ENCODE data around the gene MAMLD1.
A peak's percentile ranks its signal among the peaks of the same experiment; 100 is the strongest.

The MAMLD1 gene

GRCh38 chrX:150365051-150365989, 2.2 kb downstream of the MAMLD1 start:
- Histone ChIP-seq H3K23ac (ENCODE audit: low read length in 2 of 2) (no peak overlapping the region), H2BK12ac (ENCODE audit: low read length in 2 of 2) (peak overlapping the region in 1 of 2 experiments; percentile 31), H2AFZ (ENCODE audit: low read depth, low read length) (peak overlapping the region; percentile 10), H3K14ac (ENCODE audit: low read length in 2 of 2) (peak overlapping the region in 1 of 2 experiments; percentile 8), H4K8ac (ENCODE audit: low read length) (no peak overlapping the region), H3K9me3 (ENCODE audit: control insufficient read depth, low read length) (peaks cover 6% of the 10 kb centered on the region), H2AK5ac (ENCODE audit: low read length, severe bottlenecking) (no peak overlapping the region), H2BK5ac (ENCODE audit: low read depth, low read length, poor library complexity, severe bottlenecking) (no peak overlapping the region), H3K36me3 (ENCODE audit: control insufficient read depth in 1 of 2, insufficient read depth in 2 of 2, low read depth in 1 of 2, low read length in 2 of 2) (no peaks in the 10 kb centered on the region), H3K4me3 (ENCODE audit: insufficient read depth in 1 of 2, low read depth in 1 of 2, low read length in 2 of 2) (peak overlapping the region; percentile 72 to 82), H3K18ac (ENCODE audit: low read depth in 1 of 2, low read length in 2 of 2) (peak overlapping the region; percentile 21 to 85), H3K27me3 (ENCODE audit: control insufficient read depth in 1 of 2, insufficient read depth in 1 of 2, low read length in 2 of 2) (peaks cover 0 to 12% of the 10 kb centered on the region in 2 experiments), H3K9ac (ENCODE audit: low read length) (peak overlapping the region; percentile 94), H3K4ac (ENCODE audit: low read depth in 1 of 2, low read length in 2 of 2) (peak overlapping the region in 1 of 2 experiments; percentile 73), H3K4me1 (ENCODE audit: control insufficient read depth, insufficient read depth, low read depth, low read length) (peaks cover 12% of the 10 kb centered on the region), H3K27ac (ENCODE audit: low read length, poor library complexity, severe bottlenecking) (peak overlapping the region; percentile 87), H2BK120ac (ENCODE audit: low read depth, low read length) (no peak overlapping the region), H2BK15ac (ENCODE audit: low read depth, poor library complexity, severe bottlenecking) (no peak overlapping the region), H3K79me1 (replicated peaks; ENCODE audit: low read length, poor library complexity, severe bottlenecking) (no peaks in the 10 kb centered on the region), H4K91ac (ENCODE audit: low read length) (peak overlapping the region; percentile 75), H3K4me2 (ENCODE audit: low read length, poor library complexity, severe bottlenecking) (peak overlapping the region; percentile 87)
- WGBS, result 1% methylated on average over 35 of the region's 75 CpGs
- peak; percentile 71 for DNase-seq

DNA sequence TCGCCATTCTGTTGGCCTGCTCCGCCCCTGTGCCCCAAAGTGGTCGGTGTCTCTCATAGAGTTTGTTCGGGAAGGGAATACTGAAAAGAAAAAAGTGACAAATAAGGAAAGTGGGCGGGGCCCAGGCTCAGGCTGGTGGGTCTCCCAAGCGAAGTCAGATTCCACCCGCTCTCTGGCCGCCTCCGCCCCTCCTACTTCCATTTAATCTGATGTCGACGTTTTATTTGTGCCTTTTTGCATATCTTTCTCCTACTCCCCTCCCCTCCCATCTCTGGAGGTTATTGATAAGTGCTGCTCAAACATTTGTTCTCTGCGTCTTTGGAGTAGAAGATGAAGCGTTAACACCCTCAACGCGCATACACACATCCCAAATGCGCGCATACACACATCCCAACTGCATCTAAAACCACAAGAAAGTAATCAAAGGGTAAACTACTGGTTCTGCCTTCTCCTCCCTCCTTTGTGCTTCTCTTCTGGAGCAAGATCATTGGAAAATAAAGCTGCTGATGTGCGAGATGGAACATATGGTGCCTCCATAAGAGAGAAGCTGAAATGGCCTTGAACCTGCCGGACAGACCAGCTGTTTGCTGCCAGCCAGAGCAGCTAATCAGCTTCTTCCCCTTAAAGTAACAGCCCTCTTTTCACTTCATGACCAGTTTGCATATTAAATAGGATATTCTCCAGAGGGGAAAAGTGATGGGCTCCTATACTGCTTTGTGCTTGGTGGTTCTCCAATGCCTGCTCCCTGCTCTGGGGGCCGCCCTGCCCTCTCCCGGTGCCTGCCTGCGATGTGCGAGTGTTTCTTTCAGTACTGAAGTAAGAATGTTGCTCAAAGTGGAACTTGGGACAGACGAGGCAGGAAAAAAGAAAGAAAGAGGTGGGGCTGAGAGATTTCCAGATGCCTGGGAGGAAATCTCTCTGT, 3.1 kb downstream of the MAMLD1 start:
- peak; percentile 83 for DNase-seq
- WGBS, result 2% methylated on average over 8 of the region's 24 CpGs
- H2BK5ac ChIP-seq (ENCODE audit: low read depth, low read length, poor library complexity, severe bottlenecking), result no peak overlapping the region

GRCh38 chrX:150366951-150367545, 3.9 kb downstream of the MAMLD1 start:
- no peak overlapping the region for H2BK15ac ChIP-seq (ENCODE audit: low read depth, poor library complexity, severe bottlenecking)
- H3K14ac ChIP-seq (ENCODE audit: low read length in 2 of 2), result no peak overlapping the region
- H2AK5ac ChIP-seq (ENCODE audit: low read length, severe bottlenecking), result no peak overlapping the region
- whole genome bisulfite sequencing, result 0% methylated on average over 1 of the region's 5 CpGs
- H3K23ac ChIP-seq (ENCODE audit: low read length in 2 of 2), result no peak overlapping the region
- H2BK12ac ChIP-seq (ENCODE audit: low read length in 2 of 2), result no peak overlapping the region
- no peak overlapping the region for H4K8ac ChIP-seq (ENCODE audit: low read length)
- H3K9ac ChIP-seq (ENCODE audit: low read length), result peak overlapping the region; percentile 94
- H2BK120ac ChIP-seq (ENCODE audit: low read depth, low read length), result no peak overlapping the region
- no peak overlapping the region for H3K18ac ChIP-seq (ENCODE audit: low read depth in 1 of 2, low read length in 2 of 2)
- peak overlapping the region; percentile 87 for H3K4me2 ChIP-seq (ENCODE audit: low read length, poor library complexity, severe bottlenecking)
- peaks cover 4% of the 10 kb centered on the region for H3K79me1 ChIP-seq (replicated peaks; ENCODE audit: low read length, poor library complexity, severe bottlenecking)
- H3K9me3 ChIP-seq (ENCODE audit: control insufficient read depth, low read length), result peaks cover 6% of the 10 kb centered on the region
- peak overlapping the region in 1 of 2 experiments; percentile 79 for H3K4me3 ChIP-seq (ENCODE audit: insufficient read depth in 1 of 2, low read depth in 1 of 2, low read length in 2 of 2)
- H3K4ac ChIP-seq (ENCODE audit: low read depth in 1 of 2, low read length in 2 of 2), result no peak overlapping the region
- H4K91ac ChIP-seq (ENCODE audit: low read length), result no peak overlapping the region
- no peak overlapping the region for H2AFZ ChIP-seq (ENCODE audit: low read depth, low read length)
- H3K27me3 ChIP-seq (ENCODE audit: control insufficient read depth in 1 of 2, insufficient read depth in 1 of 2, low read length in 2 of 2), result peaks cover 0 to 4% of the 10 kb centered on the region in 2 experiments
- H3K36me3 ChIP-seq (ENCODE audit: control insufficient read depth in 1 of 2, insufficient read depth in 2 of 2, low read depth in 1 of 2, low read length in 2 of 2), result no peaks in the 10 kb centered on the region
- H2BK5ac ChIP-seq (ENCODE audit: low read depth, low read length, poor library complexity, severe bottlenecking), result no peak overlapping the region
- H3K4me1 ChIP-seq (ENCODE audit: control insufficient read depth, insufficient read depth, low read depth, low read length), result peaks cover 3% of the 10 kb centered on the region
- peak; percentile 86 for DNase-seq
- peak overlapping the region; percentile 87 for H3K27ac ChIP-seq (ENCODE audit: low read length, poor library complexity, severe bottlenecking)

More for the DNA sequence above, 3.1 kb downstream of the MAMLD1 start:
- Histone ChIP-seq H3K4ac (ENCODE audit: low read depth in 1 of 2, low read length in 2 of 2) (no peak overlapping the region), H3K14ac (ENCODE audit: low read length in 2 of 2) (no peak overlapping the region), H3K36me3 (ENCODE audit: control insufficient read depth in 1 of 2, insufficient read depth in 2 of 2, low read depth in 1 of 2, low read length in 2 of 2) (no peaks in the 10 kb centered on the region), H3K9ac (ENCODE audit: low read length) (peak overlapping the region; percentile 94), H4K8ac (ENCODE audit: low read length) (no peak overlapping the region), H3K27ac (ENCODE audit: low read length, poor library complexity, severe bottlenecking) (peak overlapping the region; percentile 87), H3K27me3 (ENCODE audit: control insufficient read depth in 1 of 2, insufficient read depth in 1 of 2, low read length in 2 of 2) (peaks cover 0 to 4% of the 10 kb centered on the region in 2 experiments), H3K4me2 (ENCODE audit: low read length, poor library complexity, severe bottlenecking) (peak overlapping the region; percentile 87), H2AFZ (ENCODE audit: low read depth, low read length) (no peak overlapping the region), H3K9me3 (ENCODE audit: control insufficient read depth, low read length) (peaks cover 6% of the 10 kb centered on the region), H3K4me1 (ENCODE audit: control insufficient read depth, insufficient read depth, low read depth, low read length) (peaks cover 8% of the 10 kb centered on the region), H3K18ac (ENCODE audit: low read depth in 1 of 2, low read length in 2 of 2) (no peak overlapping the region), H2AK5ac (ENCODE audit: low read length, severe bottlenecking) (no peak overlapping the region), H2BK120ac (ENCODE audit: low read depth, low read length) (no peak overlapping the region), H2BK12ac (ENCODE audit: low read length in 2 of 2) (no peak overlapping the region), H4K91ac (ENCODE audit: low read length) (no peak overlapping the region), H3K79me1 (replicated peaks; ENCODE audit: low read length, poor library complexity, severe bottlenecking) (no peaks in the 10 kb centered on the region), H2BK15ac (ENCODE audit: low read depth, poor library complexity, severe bottlenecking) (no peak overlapping the region), H3K4me3 (ENCODE audit: insufficient read depth in 1 of 2, low read depth in 1 of 2, low read length in 2 of 2) (peak overlapping the region; percentile 63 to 79), H3K23ac (ENCODE audit: low read length in 2 of 2) (no peak overlapping the region)
